Measurements from ENCODE around the gene NRF1.

The NRF1 gene

DNA sequence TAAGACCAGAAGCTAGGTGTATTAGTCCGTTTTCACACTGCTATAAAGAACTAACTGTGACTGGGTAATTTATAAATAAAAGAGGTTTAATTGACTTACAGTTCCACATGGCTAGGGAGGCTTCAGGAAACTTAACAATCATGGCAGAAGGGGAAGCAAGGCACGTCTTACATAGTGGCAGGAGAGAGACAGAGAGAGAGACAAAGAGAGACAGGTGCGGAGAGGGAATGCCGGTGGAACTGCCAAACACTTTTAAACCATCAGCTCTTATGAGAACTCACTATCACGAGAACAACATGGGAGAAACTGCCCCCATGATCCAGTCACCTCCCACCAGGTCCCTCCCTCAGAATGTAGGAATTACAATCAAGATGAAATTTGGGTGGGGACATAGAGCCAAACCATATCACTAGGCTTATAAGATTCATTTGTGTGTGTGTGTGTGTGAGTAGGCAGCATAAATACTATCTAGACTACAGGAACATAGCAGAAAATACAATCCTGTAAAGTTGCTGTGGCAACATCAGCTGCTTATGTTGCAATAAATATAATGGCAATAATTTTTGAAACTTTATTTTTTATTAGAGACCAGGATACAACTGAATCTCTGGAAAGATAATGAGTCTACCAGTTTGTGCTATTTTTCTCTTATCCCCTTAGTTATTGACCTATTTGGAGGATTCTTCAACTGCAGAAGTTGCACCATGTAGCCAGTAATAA, 77.1 kb downstream of the NRF1 start:
- DNase-seq, result no peak

DNA sequence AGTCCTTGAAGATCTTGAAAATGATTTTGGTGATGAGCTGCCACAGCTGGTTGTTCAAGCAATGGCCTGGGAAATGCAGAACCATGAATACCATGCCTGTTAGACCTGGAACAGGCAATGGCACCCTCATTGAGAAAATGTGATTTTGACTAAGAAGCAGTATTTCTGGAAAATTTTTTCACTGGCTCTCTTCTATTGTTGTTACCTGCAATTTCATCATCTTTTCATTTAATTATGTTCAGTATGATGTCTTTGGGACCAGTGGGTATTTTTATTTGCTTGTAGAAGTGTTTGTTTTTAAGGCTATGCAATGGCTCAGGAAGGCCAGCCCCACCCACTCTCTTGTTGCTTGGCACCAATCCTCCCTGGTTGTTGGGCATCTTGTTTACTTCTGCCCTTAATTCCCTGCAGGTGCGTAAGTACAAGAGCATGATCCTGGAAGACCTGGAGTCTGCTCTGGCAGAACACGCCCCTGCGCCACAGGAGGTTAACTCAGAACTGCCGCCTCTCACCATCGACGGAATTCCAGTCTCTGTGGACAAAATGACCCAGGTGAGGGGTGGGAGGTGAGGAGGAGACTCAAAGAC, 78.6 kb downstream of the NRF1 start:
- no peak for DNase-seq

DNA sequence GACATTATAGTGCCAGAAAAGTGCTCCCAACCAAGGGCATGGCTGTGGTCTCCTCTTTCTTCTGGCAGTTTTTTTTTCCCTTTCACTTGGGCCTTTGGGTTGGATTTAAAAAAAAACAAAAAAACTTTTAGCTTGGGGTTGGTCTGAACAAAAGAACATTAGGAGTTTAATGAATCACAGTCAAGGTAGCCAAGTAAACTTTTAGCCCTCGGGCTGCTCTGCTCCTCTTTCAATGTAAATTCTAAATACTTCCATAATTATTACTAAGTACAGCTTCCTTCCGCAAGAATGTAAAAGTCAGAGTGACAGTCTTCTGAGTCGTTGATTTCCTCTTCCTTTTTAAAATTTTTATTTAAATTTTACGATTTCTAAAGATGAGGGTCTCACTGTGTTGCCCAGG, 79.2 kb downstream of the NRF1 start:
- DNase-seq, result no peak

DNA sequence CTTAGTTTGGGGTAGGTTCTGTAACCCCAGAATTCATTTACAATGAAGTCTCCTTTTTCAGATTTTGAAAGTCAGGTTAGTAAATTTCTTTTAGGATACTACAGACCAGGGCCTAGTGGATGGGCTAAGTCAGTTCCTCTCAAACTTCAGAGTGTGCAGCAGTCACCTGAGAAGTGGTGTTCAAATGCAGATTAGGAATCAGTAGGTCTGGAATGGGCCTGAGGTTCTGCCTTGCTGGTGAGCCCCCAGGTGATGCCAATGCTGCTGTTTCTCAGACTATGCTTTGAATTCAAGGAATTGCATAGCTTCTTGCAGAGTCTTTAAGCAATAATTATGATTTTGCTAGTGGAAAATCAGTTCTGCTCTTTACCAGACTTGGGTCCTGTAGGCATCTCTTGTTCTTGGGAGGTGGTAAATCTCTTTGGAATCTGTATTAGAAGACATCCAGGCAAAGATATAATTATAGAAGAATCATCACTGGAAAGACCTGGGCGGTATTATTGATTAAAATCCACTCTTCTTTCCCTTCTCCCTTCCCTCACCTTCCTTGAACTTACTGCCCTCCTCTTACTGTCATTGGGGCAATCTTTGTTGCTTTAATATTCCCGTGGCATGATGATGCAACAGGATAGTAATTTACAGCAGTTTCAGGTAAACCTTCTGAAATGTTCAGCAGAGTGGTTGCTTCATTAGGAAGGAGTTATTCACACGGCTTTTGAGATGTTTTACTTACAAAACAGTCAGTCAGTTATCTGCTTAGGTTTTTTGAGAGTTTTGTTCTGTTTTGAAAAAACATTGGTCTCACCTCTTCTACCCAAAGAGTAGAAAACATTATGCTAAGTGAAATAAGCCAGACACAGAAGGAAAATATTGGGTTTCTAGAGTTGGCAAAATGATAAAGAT, 87.2 kb downstream of the NRF1 start:
- no peak for DNase-seq

- DNase-seq, result no peak
Measured at GRCh38 chr7:129702316-129702715, 90.8 kb downstream of the NRF1 start.

GRCh38 chr7:129702761-129703338, 91.3 kb downstream of the NRF1 start:
- DNase-seq, result no peak

- DNase-seq, result no peak
Measured at GRCh38 chr7:129703751-129704150, 92.2 kb downstream of the NRF1 start.

- no peak for DNase-seq
Measured at GRCh38 chr7:129707910-129708499, 96.5 kb downstream of the NRF1 start.

- DNase-seq, result no peak
Measured at GRCh38 chr7:129713544-129713943, 102.0 kb downstream of the NRF1 start.

GRCh38 chr7:129714514-129715063, 103.1 kb downstream of the NRF1 start:
- no peak for DNase-seq

GRCh38 chr7:129719980-129720732, 108.6 kb downstream of the NRF1 start:
- no peak for DNase-seq

GRCh38 chr7:129721068-129721467, 109.5 kb downstream of the NRF1 start:
- DNase-seq, result no peak

GRCh38 chr7:129723679-129724078, 112.2 kb downstream of the NRF1 start:
- DNase-seq, result no peak

DNA sequence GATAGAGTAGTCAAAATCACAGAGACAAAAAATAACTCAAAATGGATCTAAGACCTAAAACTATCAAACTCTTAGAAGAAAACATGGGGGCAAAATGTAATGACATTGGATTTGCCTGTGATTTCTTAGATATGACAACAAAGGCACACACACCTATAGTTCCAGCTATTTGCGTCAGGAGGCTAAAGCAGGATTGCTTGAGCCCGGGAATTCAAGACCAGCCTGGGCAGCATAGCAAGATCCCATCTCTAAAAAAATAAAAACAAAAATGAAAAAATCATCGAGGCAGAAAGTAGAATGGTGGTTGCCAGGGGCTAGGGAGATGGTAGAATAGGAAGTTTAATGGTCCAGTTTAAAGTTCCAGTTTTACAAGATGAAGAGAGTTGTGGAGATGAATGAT, 113.3 kb downstream of the NRF1 start:
- no peak for DNase-seq

- DNase-seq, result no peak
Measured at GRCh38 chr7:129728875-129729467, 117.5 kb downstream of the NRF1 start.

DNA sequence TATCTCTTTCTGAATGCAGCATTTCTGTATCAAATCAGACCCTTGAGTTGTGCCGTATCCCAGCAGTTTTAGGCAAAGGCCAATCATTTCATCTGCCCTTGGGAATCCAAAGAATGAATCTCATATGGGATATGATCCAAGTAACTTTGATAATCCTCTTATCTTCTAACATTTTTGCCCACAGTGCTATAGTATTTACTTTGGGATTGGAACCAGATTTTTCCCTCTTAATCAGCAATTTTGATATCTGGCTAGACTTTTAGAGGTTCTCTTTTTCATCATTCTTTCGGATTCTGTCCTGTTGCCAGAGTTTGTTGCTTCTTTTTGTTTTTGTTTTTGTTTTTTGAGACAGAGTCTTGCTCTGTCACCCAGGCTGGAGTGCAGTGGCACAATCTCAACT, 118.0 kb downstream of the NRF1 start:
- no peak for DNase-seq

GRCh38 chr7:129730159-129730558, 118.6 kb downstream of the NRF1 start:
- DNase-seq, result no peak

DNA sequence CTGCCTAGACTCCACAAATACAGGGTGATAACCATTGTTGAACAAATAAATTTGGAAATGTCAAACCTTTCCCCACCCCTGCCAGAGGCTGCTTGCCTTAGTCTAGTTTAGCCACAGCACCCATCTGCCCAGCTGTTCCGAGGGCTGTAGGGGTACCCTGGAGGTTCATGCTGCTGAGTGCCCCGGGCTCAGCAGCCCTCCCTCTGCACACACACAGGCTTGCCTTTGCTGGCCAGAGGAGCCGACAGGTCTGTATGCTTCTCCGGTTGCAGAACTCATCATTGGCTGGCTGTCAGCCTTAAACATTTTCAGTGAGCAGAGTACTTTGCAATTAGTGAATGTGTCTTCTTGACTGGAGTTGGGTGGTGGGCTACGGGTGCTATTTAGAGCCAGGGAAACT, 122.9 kb downstream of the NRF1 start:
- no peak for DNase-seq

GRCh38 chr7:129739427-129739826, 127.9 kb downstream of the NRF1 start:
- DNase-seq, result no peak

GRCh38 chr7:129740574-129741410, 129.3 kb downstream of the NRF1 start:
- DNase-seq, result no peak

Data from T1000 (cell line).